Lower lobe of right lung (tissue), 2 donors: Measurements from ENCODE around the gene PTPN5. TPM values are rescaled to one million over a fixed set of nuclear protein-coding genes. Genes with fewer than 3 reads are reported as not detected.

Experiments used
- ATAC-seq, 2 donors: fragments of 200-7000 bp; cut with Tn5 transposase; one replicate each; pipeline ENCODE4 v1.9.1; 2020 to 2022; ENCODE audit warnings: mild to moderate bottlenecking in 2 of 2, moderate library complexity in 2 of 2
- DNase-seq: peaks from one replicate; pipeline ENCODE4 v3.0.0-alpha.2; 2020
- H3K27ac ChIP-seq: fragments of 200-600 bp; one replicate; pipeline ENCODE4 v1.8.0; 2022
- H3K27me3 ChIP-seq: fragments of 200-600 bp; one replicate; pipeline ENCODE4 v1.8.0; 2022; ENCODE audit warnings: low read depth
- H3K36me3 ChIP-seq: fragments of 200-600 bp; one replicate; pipeline ENCODE4 v1.8.0; 2022; ENCODE audit warnings: mild to moderate bottlenecking
- H3K4me1 ChIP-seq: fragments of 200-600 bp; one replicate; pipeline ENCODE4 v1.8.0; 2022
- H3K4me3 ChIP-seq: fragments of 200-600 bp; one replicate; pipeline ENCODE4 v1.8.0; 2022; ENCODE audit warnings: mild to moderate bottlenecking
- H3K9me3 ChIP-seq: fragments of 200-600 bp; one replicate; pipeline ENCODE4 v1.8.0; 2022
- CTCF ChIP-seq: fragments of 200-600 bp; IDR thresholded peaks from one replicate; pipeline ENCODE4 v1.8.0; 2022; ENCODE audit warnings: antibody characterized with exemption, mild to moderate bottlenecking
- intact Hi-C: fragments of 100-400 bp; cut with DNase I; formaldehyde crosslinking; loops from one replicate; pipeline ENCODE4 v1.11.0; 2022
- total RNA-seq: library from RNA; stranded (reverse); fragmentation: NEBNext Ultra II Directional; extraction: Animal tissue kit (Norgen Biotek cat#: 25700); gene quantifications from one replicate; pipeline ENCODE4 v1.2.1, GENCODE V29; 2021
- donor health status: DM: no; HTN: yes; CAD: no; lungs with severe emphysema.

The PTPN5 gene
- total RNA-seq, 1 donor from 2014 or later: 0.80 TPM

- peaks cover 45% of the 10 kb centered on the region for H3K27me3 ChIP-seq
- intact Hi-C loops: no loop called here
Observed at GRCh38 chr11:18790883-18791206, 753 bp downstream of the PTPN5 start.

GRCh38 chr11:18789942-18790341 lies 1.7 kb downstream of the PTPN5 start:
- Histone ChIP-seq H3K4me3 (no peak overlapping the region), H3K9me3 (no peaks in the 10 kb centered on the region), H3K36me3 (no peaks in the 10 kb centered on the region), H3K27ac (no peak overlapping the region), H3K27me3 (peaks cover 44% of the 10 kb centered on the region), H3K4me1 (peaks cover 6% of the 10 kb centered on the region)
- TF ChIP-seq CTCF: no peak
- no peak for DNase-seq
- intact Hi-C loops: no loop called here
- ATAC-seq: no peak

More at GRCh38 chr11:18790883-18791206, 753 bp downstream of the PTPN5 start:
- peaks cover 6% of the 10 kb centered on the region for H3K4me1 ChIP-seq
- DNase-seq: no peak
- no peak for TF ChIP-seq CTCF
- no peak for ATAC-seq
- no peak overlapping the region for H3K27ac ChIP-seq
- no peaks in the 10 kb centered on the region for H3K9me3 ChIP-seq
- peak overlapping the region; percentile 35 for H3K4me3 ChIP-seq
- H3K36me3 ChIP-seq: no peaks in the 10 kb centered on the region

- Histone ChIP-seq H3K36me3 (no peaks in the 10 kb centered on the region), H3K4me1 (no peaks in the 10 kb centered on the region), H3K27me3 (peaks cover 7% of the 10 kb centered on the region), H3K9me3 (no peaks in the 10 kb centered on the region), H3K4me3 (no peak overlapping the region), H3K27ac (no peak overlapping the region)
- no peak for ATAC-seq
- no peak for TF ChIP-seq CTCF
- DNase-seq: no peak
- intact Hi-C loops: no loop called here
Observed at GRCh38 chr11:18785411-18785810, 6.2 kb downstream of the PTPN5 start.

- no peak for TF ChIP-seq CTCF
- DNase-seq: no peak
- Histone ChIP-seq H3K36me3 (no peaks in the 10 kb centered on the region), H3K4me1 (no peaks in the 10 kb centered on the region), H3K27ac (no peak overlapping the region), H3K4me3 (no peak overlapping the region), H3K27me3 (no peaks in the 10 kb centered on the region), H3K9me3 (no peaks in the 10 kb centered on the region)
- intact Hi-C loops: no loop called here
- no peak for ATAC-seq
Observed at GRCh38 chr11:18780896-18781295, 10.7 kb downstream of the PTPN5 start.

GRCh38 chr11:18780329-18780728 lies 11.3 kb downstream of the PTPN5 start:
- intact Hi-C loops: no loop called here
- no peaks in the 10 kb centered on the region for H3K4me1 ChIP-seq
- no peak for TF ChIP-seq CTCF
- no peaks in the 10 kb centered on the region for H3K36me3 ChIP-seq
- H3K27ac ChIP-seq: no peak overlapping the region
- no peak for DNase-seq
- H3K27me3 ChIP-seq: no peaks in the 10 kb centered on the region
- no peaks in the 10 kb centered on the region for H3K9me3 ChIP-seq
- no peak overlapping the region for H3K4me3 ChIP-seq
- ATAC-seq: no peak

- no peak for TF ChIP-seq CTCF
- H3K4me3 ChIP-seq: no peak overlapping the region
- DNase-seq: no peak
- H3K36me3 ChIP-seq: no peaks in the 10 kb centered on the region
- no peak overlapping the region for H3K27ac ChIP-seq
- H3K27me3 ChIP-seq: no peaks in the 10 kb centered on the region
- intact Hi-C loops: no loop called here
- no peaks in the 10 kb centered on the region for H3K9me3 ChIP-seq
- ATAC-seq: no peak
- no peaks in the 10 kb centered on the region for H3K4me1 ChIP-seq
Observed at GRCh38 chr11:18778468-18778867, 13.1 kb downstream of the PTPN5 start.
